Stimulated activated naive CD8-positive, alpha-beta T cell treated with anti-CD3 and anti-CD28 coated beads, Interleukin-15, amount 100 ng/mL, for 72 hours (primary cell): ENCODE data around the gene PDE8B.
"Not testable (repeated sequence)": the region's sequence is repeated elsewhere in the genome, so short reads cannot be mapped to it uniquely, and the experiment has no call there.

ENCODE experiments used
- ATAC-seq: fragments of 150-1000 bp; cut with Tn5 transposase; 2 replicates; pipeline ENCODE4 v1.10.0; 2021; ENCODE audit warnings: mild to moderate bottlenecking, moderate library complexity
- DNase-seq, 2 donors: peaks; one replicate each; pipeline ENCODE4 v3.0.0; 2021 to 2022
- H3K27ac Mint-ChIP-seq, 2 donors: one replicate each; pipeline ENCODE4 v1.8.0; 2022; ENCODE audit warnings: mild to moderate bottlenecking in 2 of 2, mixed read lengths in 2 of 2, moderate library complexity in 2 of 2
- H3K27me3 Mint-ChIP-seq: one replicate; pipeline ENCODE4 v1.8.0; 2022; ENCODE audit warnings: mixed read lengths
- H3K4me1 Mint-ChIP-seq: one replicate; pipeline ENCODE4 v1.8.0; 2022; ENCODE audit warnings: mild to moderate bottlenecking, mixed read lengths
- H3K4me3 Mint-ChIP-seq, 2 donors: one replicate each; pipeline ENCODE4 v1.8.0; 2022; ENCODE audit warnings: mild to moderate bottlenecking in 2 of 2, mixed read lengths in 2 of 2, moderate library complexity in 1 of 2
- H3K9me3 Mint-ChIP-seq, 2 donors: one replicate each; pipeline ENCODE4 v1.8.0; 2022; ENCODE audit warnings: mixed read lengths in 2 of 2

The PDE8B gene

GRCh38 chr5:77360381-77360780, 149.9 kb downstream of the PDE8B start:
- ATAC-seq = no peak
- DNase-seq = no peak
- Mint-ChIP-seq H3K4me3 (no peak overlapping the region), H3K4me1 (peaks cover 26% of the 10 kb centered on the region), H3K9me3 (peaks cover 0 to 11% of the 10 kb centered on the region in 2 donors), H3K27ac (peak overlapping the region in 1 of 2 donors; percentile 51), H3K27me3 (peaks cover 23% of the 10 kb centered on the region)

- peaks cover 21% of the 10 kb centered on the region for H3K27me3 Mint-ChIP-seq
- H3K9me3 Mint-ChIP-seq = peaks cover 0 to 11% of the 10 kb centered on the region in 2 donors
- no peak for ATAC-seq
- H3K4me1 Mint-ChIP-seq = peaks cover 25% of the 10 kb centered on the region
- H3K4me3 Mint-ChIP-seq = no peak overlapping the region
- DNase-seq = no peak
- no peak overlapping the region for H3K27ac Mint-ChIP-seq
These were observed 150.5 kb downstream of the PDE8B start for GRCh38 chr5:77360973-77361372.

- Mint-ChIP-seq H3K4me3 (no peak overlapping the region), H3K27ac (no peak overlapping the region), H3K27me3 (peaks cover 6% of the 10 kb centered on the region), H3K4me1 (peaks cover 7% of the 10 kb centered on the region), H3K9me3 (no peaks in the 10 kb centered on the region)
- ATAC-seq (no peak), DNase-seq (no peak)
These were observed 156.4 kb downstream of the PDE8B start for GRCh38 chr5:77366717-77367500.

GRCh38 chr5:77367741-77368140, 157.3 kb downstream of the PDE8B start:
- peak in 1 of 2 donors; percentile 16 for DNase-seq
- no peak overlapping the region for H3K27ac Mint-ChIP-seq
- peaks cover 7% of the 10 kb centered on the region for H3K4me1 Mint-ChIP-seq
- peak; percentile 77 for ATAC-seq
- H3K9me3 Mint-ChIP-seq = no peaks in the 10 kb centered on the region
- H3K27me3 Mint-ChIP-seq = peaks cover 6% of the 10 kb centered on the region
- no peak overlapping the region for H3K4me3 Mint-ChIP-seq

- Mint-ChIP-seq H3K27me3 (peaks cover 6% of the 10 kb centered on the region), H3K27ac (no peak overlapping the region), H3K4me3 (no peak overlapping the region), H3K4me1 (peaks cover 7% of the 10 kb centered on the region), H3K9me3 (no peaks in the 10 kb centered on the region)
- DNase-seq (no peak), ATAC-seq (no peak)
These were observed 157.9 kb downstream of the PDE8B start for GRCh38 chr5:77368367-77368766.

GRCh38 chr5:77369566-77369965, 159.1 kb downstream of the PDE8B start:
- Mint-ChIP-seq H3K27ac (no peak overlapping the region), H3K4me3 (no peak overlapping the region), H3K9me3 (no peaks in the 10 kb centered on the region), H3K27me3 (peaks cover 5% of the 10 kb centered on the region), H3K4me1 (peaks cover 7% of the 10 kb centered on the region)
- DNase-seq (no peak), ATAC-seq (no peak)

- peaks cover 18% of the 10 kb centered on the region for H3K27me3 Mint-ChIP-seq
- peaks cover 11% of the 10 kb centered on the region for H3K4me1 Mint-ChIP-seq
- H3K27ac Mint-ChIP-seq = no peak overlapping the region
- DNase-seq (no peak), ATAC-seq (no peak)
- no peaks in the 10 kb centered on the region for H3K9me3 Mint-ChIP-seq
- H3K4me3 Mint-ChIP-seq = no peak overlapping the region
These were observed 164.2 kb downstream of the PDE8B start for GRCh38 chr5:77374686-77375085.

GRCh38 chr5:77376609-77377300, 166.3 kb downstream of the PDE8B start:
- ATAC-seq = no peak
- Mint-ChIP-seq H3K27ac (no peak overlapping the region), H3K27me3 (peaks cover 18% of the 10 kb centered on the region), H3K4me1 (peaks cover 29% of the 10 kb centered on the region), H3K4me3 (no peak overlapping the region), H3K9me3 (no peaks in the 10 kb centered on the region)
- DNase-seq = no peak

- Mint-ChIP-seq H3K4me1 (peaks cover 29% of the 10 kb centered on the region), H3K9me3 (peaks cover 0 to 7% of the 10 kb centered on the region in 2 donors), H3K27ac (peak overlapping the region; percentile 5 to 89), H3K27me3 (peaks cover 27% of the 10 kb centered on the region), H3K4me3 (peak overlapping the region in 1 of 2 donors; percentile 24)
- ATAC-seq (peak; percentile 97), DNase-seq (peak; percentile 31 to 74)
These were observed 169.1 kb downstream of the PDE8B start for GRCh38 chr5:77379558-77380061.

- Mint-ChIP-seq H3K27me3 (peaks cover 31% of the 10 kb centered on the region), H3K4me3 (no peak overlapping the region), H3K4me1 (peaks cover 29% of the 10 kb centered on the region), H3K9me3 (peaks cover 4 to 7% of the 10 kb centered on the region in 2 donors), H3K27ac (no peak overlapping the region)
- DNase-seq (no peak), ATAC-seq (no peak)
These were observed 170.2 kb downstream of the PDE8B start for GRCh38 chr5:77380636-77381035.

- H3K4me3 Mint-ChIP-seq, H3K27ac Mint-ChIP-seq, H3K9me3 Mint-ChIP-seq, DNase-seq, ATAC-seq: not testable (repeated sequence)
- Mint-ChIP-seq H3K4me1 (peaks cover 29% of the 10 kb centered on the region), H3K27me3 (peaks cover 29% of the 10 kb centered on the region)
These were observed 172.9 kb downstream of the PDE8B start for GRCh38 chr5:77383336-77383735.

- not testable (repeated sequence) for H3K9me3 Mint-ChIP-seq, H3K27ac Mint-ChIP-seq, H3K4me1 Mint-ChIP-seq, DNase-seq, H3K4me3 Mint-ChIP-seq, ATAC-seq
- peaks cover 41% of the 10 kb centered on the region for H3K27me3 Mint-ChIP-seq
These were observed 175.9 kb downstream of the PDE8B start for GRCh38 chr5:77386340-77386739.

GRCh38 chr5:77389746-77390145, 179.3 kb downstream of the PDE8B start:
- Mint-ChIP-seq H3K4me3 (no peak overlapping the region), H3K4me1 (no peaks in the 10 kb centered on the region), H3K27me3 (peaks cover 34% of the 10 kb centered on the region), H3K9me3 (peaks cover 0 to 4% of the 10 kb centered on the region in 2 donors), H3K27ac (no peak overlapping the region)
- DNase-seq = no peak
- ATAC-seq = no peak

GRCh38 chr5:77390221-77390620, 179.7 kb downstream of the PDE8B start:
- DNase-seq (no peak), ATAC-seq (no peak)
- no peak overlapping the region for H3K4me3 Mint-ChIP-seq
- no peak overlapping the region for H3K27ac Mint-ChIP-seq
- peaks cover 29% of the 10 kb centered on the region for H3K27me3 Mint-ChIP-seq
- no peaks in the 10 kb centered on the region for H3K4me1 Mint-ChIP-seq
- H3K9me3 Mint-ChIP-seq = peaks cover 0 to 2% of the 10 kb centered on the region in 2 donors

GRCh38 chr5:77390795-77391194, 180.3 kb downstream of the PDE8B start:
- H3K9me3 Mint-ChIP-seq = no peaks in the 10 kb centered on the region
- DNase-seq (no peak), ATAC-seq (no peak)
- H3K4me3 Mint-ChIP-seq = no peak overlapping the region
- H3K4me1 Mint-ChIP-seq = no peaks in the 10 kb centered on the region
- peaks cover 25% of the 10 kb centered on the region for H3K27me3 Mint-ChIP-seq
- H3K27ac Mint-ChIP-seq = no peak overlapping the region

GRCh38 chr5:77391240-77391765, 180.8 kb downstream of the PDE8B start:
- DNase-seq (no peak), ATAC-seq (no peak)
- peaks cover 4% of the 10 kb centered on the region for H3K4me1 Mint-ChIP-seq
- no peak overlapping the region for H3K4me3 Mint-ChIP-seq
- no peaks in the 10 kb centered on the region for H3K9me3 Mint-ChIP-seq
- peaks cover 25% of the 10 kb centered on the region for H3K27me3 Mint-ChIP-seq
- H3K27ac Mint-ChIP-seq = no peak overlapping the region
